ENCODE results near the gene COL4A2. TPM values are rescaled to one million over a fixed set of nuclear protein-coding genes. Genes with fewer than 3 reads are reported as not detected.
"Not testable (repeated sequence)": the region's sequence is repeated elsewhere in the genome, so short reads cannot be mapped to it uniquely, and the experiment has no call there.

The COL4A2 gene
- total RNA-seq, 1 donor from 2014 or later: 60.9 TPM

GRCh38 chr13:110483386-110483968 lies 176.4 kb downstream of the COL4A2 start:
- DNase-seq: no peak
- H3K9me3 Mint-ChIP-seq (ENCODE audit: unreplicated experiment): peaks cover 6% of the 10 kb centered on the region
- no peak overlapping the region for H3K27ac Mint-ChIP-seq (ENCODE audit: unreplicated experiment)
- peaks cover 9% of the 10 kb centered on the region for H3K36me3 Mint-ChIP-seq (ENCODE audit: unreplicated experiment)
- H3K27me3 Mint-ChIP-seq (ENCODE audit: unreplicated experiment): peaks cover 7% of the 10 kb centered on the region
- no peak overlapping the region for H3K4me3 Mint-ChIP-seq (ENCODE audit: unreplicated experiment)
- TF ChIP-seq CTCF (IDR thresholded peaks at IDR 0.05; ENCODE audit: partially characterized antibody, unreplicated experiment): no peak
- peaks cover 11% of the 10 kb centered on the region for H3K4me1 Mint-ChIP-seq (ENCODE audit: low read depth, unreplicated experiment)

GRCh38 chr13:110484290-110485048 lies 177.4 kb downstream of the COL4A2 start:
- Mint-ChIP-seq H3K27me3 (ENCODE audit: unreplicated experiment) (peaks cover 5% of the 10 kb centered on the region), H3K4me1 (ENCODE audit: low read depth, unreplicated experiment) (peaks cover 9% of the 10 kb centered on the region), H3K4me3 (ENCODE audit: unreplicated experiment) (no peak overlapping the region), H3K36me3 (ENCODE audit: unreplicated experiment) (peaks cover 9% of the 10 kb centered on the region), H3K27ac (ENCODE audit: unreplicated experiment) (no peak overlapping the region), H3K9me3 (ENCODE audit: unreplicated experiment) (peaks cover 6% of the 10 kb centered on the region)
- TF ChIP-seq CTCF (IDR thresholded peaks at IDR 0.05; ENCODE audit: partially characterized antibody, unreplicated experiment): no peak
- DNase-seq: no peak

- no peak overlapping the region for H3K27ac Mint-ChIP-seq (ENCODE audit: unreplicated experiment)
- peaks cover 5% of the 10 kb centered on the region for H3K27me3 Mint-ChIP-seq (ENCODE audit: unreplicated experiment)
- H3K9me3 Mint-ChIP-seq (ENCODE audit: unreplicated experiment): peaks cover 6% of the 10 kb centered on the region
- no peak for TF ChIP-seq CTCF (IDR thresholded peaks at IDR 0.05; ENCODE audit: partially characterized antibody, unreplicated experiment)
- no peak overlapping the region for H3K4me3 Mint-ChIP-seq (ENCODE audit: unreplicated experiment)
- H3K36me3 Mint-ChIP-seq (ENCODE audit: unreplicated experiment): peaks cover 9% of the 10 kb centered on the region
- H3K4me1 Mint-ChIP-seq (ENCODE audit: low read depth, unreplicated experiment): peaks cover 7% of the 10 kb centered on the region
- DNase-seq: no peak
Measured at GRCh38 chr13:110485604-110486003, 178.5 kb downstream of the COL4A2 start.

GRCh38 chr13:110486061-110486715 lies 179.1 kb downstream of the COL4A2 start:
- H3K27ac Mint-ChIP-seq (ENCODE audit: unreplicated experiment): no peak overlapping the region
- H3K4me1 Mint-ChIP-seq (ENCODE audit: low read depth, unreplicated experiment): peaks cover 7% of the 10 kb centered on the region
- H3K36me3 Mint-ChIP-seq (ENCODE audit: unreplicated experiment): peaks cover 9% of the 10 kb centered on the region
- DNase-seq: no peak
- peaks cover 6% of the 10 kb centered on the region for H3K9me3 Mint-ChIP-seq (ENCODE audit: unreplicated experiment)
- no peak overlapping the region for H3K4me3 Mint-ChIP-seq (ENCODE audit: unreplicated experiment)
- peaks cover 5% of the 10 kb centered on the region for H3K27me3 Mint-ChIP-seq (ENCODE audit: unreplicated experiment)
- TF ChIP-seq CTCF (IDR thresholded peaks at IDR 0.05; ENCODE audit: partially characterized antibody, unreplicated experiment): no peak

- not testable (repeated sequence) for H3K27me3 Mint-ChIP-seq (ENCODE audit: unreplicated experiment); DNase-seq; H3K9me3 Mint-ChIP-seq (ENCODE audit: unreplicated experiment); H3K36me3 Mint-ChIP-seq (ENCODE audit: unreplicated experiment); H3K4me3 Mint-ChIP-seq (ENCODE audit: unreplicated experiment); H3K4me1 Mint-ChIP-seq (ENCODE audit: low read depth, unreplicated experiment); H3K27ac Mint-ChIP-seq (ENCODE audit: unreplicated experiment)
Measured at GRCh38 chr13:110486880-110487279, 179.8 kb downstream of the COL4A2 start.
